BJ (cell line): ENCODE results near the gene MRPL12. TPM values are rescaled to one million over a fixed set of nuclear protein-coding genes. Genes with fewer than 3 reads are reported as not detected.

Experiments
- CTCF ChIA-PET: fragments of 350-600 bp; formaldehyde crosslinking; extraction: SDS; loops from one replicate; lab custom pipeline; 2021; ENCODE audit warnings: antibody characterized with exemption, inconsistent platforms; lab: Yijun Ruan, JAX
- POLR2A ChIA-PET: fragments of 300-600 bp; sonication (Branson Sonifier 250); formaldehyde crosslinking; extraction: SDS; loops from one replicate; lab custom pipeline; 2021; ENCODE audit warnings: antibody characterized with exemption; lab: Charles Lee
- DNase-seq: peaks from one replicate; pipeline ENCODE4 v3.0.0-alpha.2; 2011; ENCODE audit warnings: low read depth
- H3K27me3 ChIP-seq: 2 replicates; pipeline ENCODE4 v1.6.0; 2011; ENCODE audit warnings: low read length; ENCODE audit not compliant: control insufficient read depth, insufficient read depth
- H3K36me3 ChIP-seq: 2 replicates; pipeline ENCODE4 v1.5.1; 2011; ENCODE audit warnings: low read length; ENCODE audit not compliant: control insufficient read depth, insufficient read depth
- H3K4me3 ChIP-seq: 2 replicates; pipeline ENCODE4 v1.5.1; 2011; ENCODE audit warnings: low read depth, mild to moderate bottlenecking, control low read depth, low read length
- polyA plus RNA-seq: library from polyadenylated mRNA; depleted of rRNA; stranded (reverse); fragments of >200 nt; gene quantifications from 2 replicates; pipeline ENCODE4 v1.2.3, GENCODE V29; 2011
- TF ChIP-seq, protein P1 (sequence below): IDR thresholded peaks from 2 replicates; pipeline ENCODE4 v1.5.1; 2011; ENCODE audit warnings: low read depth, mild to moderate bottlenecking, control low read depth, inconsistent platforms, low read length, moderate library complexity; ENCODE audit not compliant: insufficient read depth

MRPL12 gene
- polyA plus RNA-seq, 1 experiment = 63.0 TPM

DNA sequence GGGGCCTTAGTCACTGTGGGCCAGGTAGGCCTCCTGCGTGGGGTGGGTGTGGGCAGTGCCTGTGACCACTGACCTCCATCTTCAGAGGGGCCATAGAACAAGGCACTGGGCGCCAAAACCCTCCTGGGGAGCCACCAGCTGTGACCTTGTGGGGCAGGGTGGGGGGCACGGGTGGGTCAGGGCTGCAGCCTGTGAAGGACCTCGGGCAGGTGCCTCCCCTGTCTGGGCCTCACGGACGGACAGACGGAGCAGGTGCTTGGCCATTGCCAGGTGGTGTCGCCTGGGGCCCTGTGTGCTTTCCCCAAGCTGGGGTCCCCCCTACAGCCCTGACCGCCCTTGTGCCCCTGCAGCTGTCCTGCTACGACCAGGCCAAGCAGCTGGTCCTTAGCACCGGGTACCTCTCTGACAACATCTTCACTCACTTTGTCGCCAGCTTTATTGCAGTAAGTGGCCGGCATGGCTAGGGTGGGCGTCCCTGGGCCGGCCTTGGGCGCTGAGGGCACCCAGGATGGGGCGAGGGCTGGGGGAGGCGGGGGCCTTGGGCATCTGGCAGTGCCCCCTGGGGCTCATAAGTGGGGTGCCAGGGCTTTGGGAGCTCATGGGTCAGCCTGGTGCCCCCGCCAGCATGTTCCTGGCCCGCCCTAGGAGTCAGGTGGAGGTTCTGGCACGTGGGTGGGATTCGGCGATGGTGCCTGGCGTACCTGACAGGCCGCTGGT is 14.0 kb downstream of the MRPL12 start:
- Histone ChIP-seq H3K4me3 (no peak overlapping the region), H3K36me3 (peaks cover 3% of the 10 kb centered on the region; the same call in 1 of the 2 replicates), H3K27me3 (no peaks in the 10 kb centered on the region)
- TF ChIP-seq, protein P1, sequence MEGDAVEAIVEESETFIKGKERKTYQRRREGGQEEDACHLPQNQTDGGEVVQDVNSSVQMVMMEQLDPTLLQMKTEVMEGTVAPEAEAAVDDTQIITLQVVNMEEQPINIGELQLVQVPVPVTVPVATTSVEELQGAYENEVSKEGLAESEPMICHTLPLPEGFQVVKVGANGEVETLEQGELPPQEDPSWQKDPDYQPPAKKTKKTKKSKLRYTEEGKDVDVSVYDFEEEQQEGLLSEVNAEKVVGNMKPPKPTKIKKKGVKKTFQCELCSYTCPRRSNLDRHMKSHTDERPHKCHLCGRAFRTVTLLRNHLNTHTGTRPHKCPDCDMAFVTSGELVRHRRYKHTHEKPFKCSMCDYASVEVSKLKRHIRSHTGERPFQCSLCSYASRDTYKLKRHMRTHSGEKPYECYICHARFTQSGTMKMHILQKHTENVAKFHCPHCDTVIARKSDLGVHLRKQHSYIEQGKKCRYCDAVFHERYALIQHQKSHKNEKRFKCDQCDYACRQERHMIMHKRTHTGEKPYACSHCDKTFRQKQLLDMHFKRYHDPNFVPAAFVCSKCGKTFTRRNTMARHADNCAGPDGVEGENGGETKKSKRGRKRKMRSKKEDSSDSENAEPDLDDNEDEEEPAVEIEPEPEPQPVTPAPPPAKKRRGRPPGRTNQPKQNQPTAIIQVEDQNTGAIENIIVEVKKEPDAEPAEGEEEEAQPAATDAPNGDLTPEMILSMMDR = no peak
- ChIA-PET CTCF (no interaction called here), POLR2A (no interaction called here)
- no peak for DNase-seq

DNA sequence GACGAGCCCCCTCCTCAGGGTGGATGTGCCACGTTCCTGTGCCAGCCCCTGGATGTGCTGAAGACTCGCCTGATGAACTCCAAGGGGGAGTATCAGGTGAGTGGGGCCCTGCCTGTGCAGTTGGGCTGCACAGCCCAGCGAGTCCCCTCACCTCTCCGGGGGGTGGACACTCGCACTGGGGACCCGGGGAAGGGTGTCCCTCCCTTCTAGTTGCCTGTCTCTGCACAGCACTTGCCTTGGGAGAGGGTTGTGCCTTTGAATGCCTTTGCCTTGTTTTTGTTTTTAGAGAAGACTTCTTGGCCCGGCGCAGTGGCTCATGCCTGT is 14.6 kb downstream of the MRPL12 start:
- TF ChIP-seq, protein P1 = no peak
- H3K4me3 ChIP-seq = no peak overlapping the region
- ChIA-PET CTCF (no interaction called here), POLR2A (no interaction called here)
- H3K36me3 ChIP-seq = peaks cover 3% of the 10 kb centered on the region; the same call in 1 of the 2 replicates
- H3K27me3 ChIP-seq = no peaks in the 10 kb centered on the region
- DNase-seq = no peak

DNA sequence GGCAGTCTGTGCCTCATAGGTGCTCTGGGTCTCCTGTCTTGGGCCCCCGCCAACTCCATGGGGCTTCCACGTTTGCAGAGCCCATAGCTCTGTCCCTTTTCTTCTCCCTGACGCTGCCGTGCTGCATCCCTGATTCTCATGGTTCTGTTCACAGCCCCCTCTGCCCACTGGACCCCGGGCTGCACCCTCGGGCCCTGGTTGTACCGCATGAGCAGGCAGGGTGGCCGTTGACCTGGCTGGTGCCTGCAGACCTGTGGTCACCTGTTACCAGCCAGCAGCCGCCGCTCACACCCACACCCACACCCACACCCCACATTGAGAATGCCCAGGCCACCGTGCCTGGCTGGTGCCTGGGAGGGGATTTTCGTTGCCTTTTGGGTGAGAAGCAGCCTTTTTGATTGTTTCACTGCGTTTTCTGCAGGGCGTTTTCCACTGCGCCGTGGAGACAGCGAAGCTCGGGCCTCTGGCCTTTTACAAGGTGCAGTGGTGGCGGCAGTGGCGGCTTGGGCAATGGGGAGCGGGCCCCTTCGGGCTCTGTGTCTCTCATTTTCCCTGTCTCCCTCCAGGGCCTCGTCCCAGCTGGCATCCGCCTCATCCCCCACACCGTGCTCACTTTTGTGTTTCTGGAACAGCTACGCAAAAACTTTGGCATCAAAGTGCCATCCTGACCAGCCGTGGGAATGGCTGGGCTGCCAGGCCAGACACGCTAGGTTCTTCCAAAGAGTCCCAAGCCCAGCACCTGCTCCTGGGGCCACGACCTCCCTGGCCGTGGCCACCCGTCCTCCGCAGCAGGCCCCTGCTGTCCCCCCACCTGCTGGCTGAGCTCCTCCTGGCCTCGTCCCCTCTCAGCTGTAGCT is 16.5 kb downstream of the MRPL12 start:
- H3K27me3 ChIP-seq = no peaks in the 10 kb centered on the region
- CTCF ChIA-PET = interaction anchor here (0.6 kb wide), 1 partner anchor 86 kb away, joined by 3 read pairs; no protein-coding TSS in a partner anchor
- DNase-seq = no peak
- TF ChIP-seq, protein P1 = no peak
- POLR2A ChIA-PET = no interaction called here
- no peak overlapping the region for H3K4me3 ChIP-seq
- peaks cover 3% of the 10 kb centered on the region; the same call in 1 of the 2 replicates for H3K36me3 ChIP-seq

DNA sequence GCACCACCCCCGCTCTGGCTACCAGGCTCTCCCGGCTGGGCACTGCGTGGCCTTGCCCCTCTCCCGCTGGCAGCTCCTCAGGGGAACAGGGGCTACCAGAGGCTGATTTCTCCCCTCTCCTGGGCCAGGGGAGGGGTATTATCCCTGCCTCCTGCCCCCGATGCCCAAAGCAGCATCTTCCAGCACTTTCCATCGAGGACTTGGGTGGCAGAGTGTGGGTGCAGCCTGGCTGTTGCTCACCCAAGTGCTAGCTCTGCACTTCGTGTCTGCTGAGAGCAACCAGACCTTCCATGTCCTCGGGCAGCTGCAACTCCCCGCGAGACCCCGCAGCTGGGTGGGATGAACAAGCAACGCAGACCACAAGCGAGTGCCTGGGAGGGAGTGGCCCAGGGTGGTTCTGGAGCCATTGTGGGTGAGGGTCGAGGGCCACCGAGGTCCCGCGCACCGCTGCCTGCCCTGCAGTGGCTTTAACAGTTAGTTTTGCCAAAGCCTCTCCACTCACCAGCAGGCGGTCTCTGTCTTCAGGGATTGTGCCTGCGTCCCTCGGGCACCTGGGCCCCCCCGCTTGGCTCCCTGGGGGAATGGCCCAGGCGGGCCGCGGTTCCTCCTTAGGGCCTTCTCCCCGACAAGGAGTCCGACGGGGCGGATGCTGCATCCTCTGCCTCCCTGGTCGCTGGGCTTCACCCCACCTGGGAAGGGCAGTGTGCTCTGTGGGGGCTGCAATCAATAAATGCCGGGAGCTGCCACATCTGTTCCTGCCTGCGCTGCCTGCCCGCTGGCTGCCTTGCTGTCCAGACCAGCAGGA is 17.3 kb downstream of the MRPL12 start:
- CTCF ChIA-PET = interaction anchor here (0.6 kb wide), 1 partner anchor 85 kb away, joined by 3 read pairs; no protein-coding TSS in a partner anchor
- POLR2A ChIA-PET = no interaction called here
- no peaks in the 10 kb centered on the region for H3K27me3 ChIP-seq

More for the DNA sequence above, 17.3 kb downstream of the MRPL12 start:
- DNase-seq = no peak
- Histone ChIP-seq H3K4me3 (no peak overlapping the region), H3K36me3 (peaks cover 1% of the 10 kb centered on the region; the same call in 1 of the 2 replicates)
- TF ChIP-seq, protein P1 = no peak
